NK-92 treated with Interleukin-12 subunit alpha and Interleukin-12 subunit beta, amount 100 ng/mL, for 24 hours (cell line): ENCODE results near the gene MGME1.
"Not testable (repeated sequence)": the region's sequence is repeated elsewhere in the genome, so short reads cannot be mapped to it uniquely, and the experiment has no call there.

Experiments
- DNase-seq: peaks from one replicate; lab custom pipeline; 2025; lab: John Stamatoyannopoulos, UW

Gene MGME1

GRCh38 chr20:18020931-18021330 is 52.1 kb downstream of the MGME1 start:
- no peak for DNase-seq

GRCh38 chr20:18024606-18025127 is 55.8 kb downstream of the MGME1 start:
- DNase-seq, result no peak

DNA sequence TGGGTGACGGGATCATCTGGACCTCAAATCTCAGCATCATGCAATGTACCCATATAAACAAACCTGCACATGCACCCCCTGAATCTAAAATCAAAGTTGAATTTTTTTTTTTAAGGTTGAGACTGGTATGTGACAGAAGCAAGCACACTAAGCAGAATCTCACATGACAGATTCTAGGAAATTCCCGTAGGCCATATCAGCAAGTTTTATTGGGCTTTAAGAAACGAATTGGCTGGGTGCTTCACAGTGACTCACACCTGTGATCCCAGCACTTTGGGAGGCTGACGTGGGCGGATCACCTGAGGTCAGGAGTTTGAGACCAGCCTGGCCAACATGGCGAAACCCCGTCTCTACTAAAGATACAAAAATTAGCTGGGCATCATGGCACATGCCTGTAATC is 58.2 kb downstream of the MGME1 start:
- not testable (repeated sequence) for DNase-seq

GRCh38 chr20:18030020-18030419 is 61.2 kb downstream of the MGME1 start:
- DNase-seq, result no peak

- no peak for DNase-seq
Observed at GRCh38 chr20:18031050-18031449, 62.2 kb downstream of the MGME1 start.

DNA sequence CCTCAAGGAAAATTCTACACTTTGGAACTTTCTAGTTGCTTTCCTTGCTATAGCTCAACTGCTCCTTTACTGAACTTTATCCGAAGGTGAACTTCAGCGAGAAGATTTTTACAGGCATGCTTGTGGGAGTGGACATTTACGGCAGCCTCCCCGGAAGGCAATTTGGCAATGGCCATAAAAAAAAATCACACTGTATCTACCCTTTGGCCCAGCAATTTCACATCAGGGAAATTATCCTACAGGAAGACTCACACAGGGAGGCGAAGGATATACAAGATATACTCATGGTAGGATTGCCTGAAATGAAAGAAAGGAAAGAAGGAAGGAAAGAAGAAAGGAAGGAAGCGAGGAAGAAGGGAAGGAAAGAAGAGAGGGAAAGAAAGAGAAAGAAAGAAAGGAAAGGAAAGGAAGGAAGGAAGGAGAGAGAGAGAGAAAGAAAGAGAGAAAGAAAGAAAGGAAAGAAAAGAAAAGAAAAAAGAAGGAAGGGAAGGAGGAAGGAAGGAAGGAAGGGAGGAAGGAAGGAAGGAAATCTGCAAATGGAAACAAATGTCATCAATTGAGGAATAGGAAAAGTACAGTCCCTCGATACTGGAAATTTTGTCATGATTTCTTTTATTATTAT is 63.2 kb downstream of the MGME1 start:
- DNase-seq, result no peak

DNA sequence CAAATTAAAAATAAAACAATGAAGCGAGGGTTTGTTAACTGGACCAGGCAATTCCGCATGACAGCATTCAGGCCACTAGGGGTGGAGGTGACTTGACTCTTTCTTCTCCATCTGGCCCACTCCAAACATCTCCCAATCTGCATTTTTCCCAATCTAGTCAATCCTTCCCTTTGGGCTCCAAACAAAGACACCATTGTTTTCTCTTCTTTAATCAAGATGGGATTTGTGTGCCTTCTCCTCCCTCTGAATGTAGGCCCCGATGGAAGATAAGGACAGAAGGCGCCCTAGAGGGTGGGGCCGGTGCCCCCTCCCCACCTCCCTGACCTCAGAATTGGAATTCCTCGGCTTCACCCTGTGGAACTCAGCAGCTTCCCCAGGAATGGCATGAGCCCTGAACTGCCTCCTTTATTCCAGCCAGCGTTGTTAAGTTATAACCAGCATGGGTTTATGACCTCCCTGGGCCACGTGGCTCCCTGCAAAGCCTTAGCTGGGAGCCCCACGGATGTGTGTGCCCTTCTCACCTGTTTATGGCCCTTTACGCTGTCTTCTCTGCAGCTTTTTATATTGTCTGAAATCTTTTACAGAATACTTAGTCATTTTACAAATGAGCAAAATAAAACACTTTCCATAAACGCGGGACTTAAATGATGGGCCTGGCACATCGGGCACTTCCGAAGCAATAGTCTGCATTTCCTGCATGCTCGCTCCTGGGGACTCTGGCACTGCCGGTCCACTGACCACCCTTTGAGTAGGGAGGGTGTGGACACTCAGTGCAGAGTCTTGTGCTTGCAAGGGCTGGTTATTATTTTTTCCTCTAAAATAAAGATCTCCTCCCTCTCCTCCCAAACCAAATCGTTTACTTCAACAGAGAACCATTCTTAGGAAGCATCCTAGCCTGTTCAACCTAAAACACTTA is 64.4 kb downstream of the MGME1 start:
- DNase-seq, result no peak

DNA sequence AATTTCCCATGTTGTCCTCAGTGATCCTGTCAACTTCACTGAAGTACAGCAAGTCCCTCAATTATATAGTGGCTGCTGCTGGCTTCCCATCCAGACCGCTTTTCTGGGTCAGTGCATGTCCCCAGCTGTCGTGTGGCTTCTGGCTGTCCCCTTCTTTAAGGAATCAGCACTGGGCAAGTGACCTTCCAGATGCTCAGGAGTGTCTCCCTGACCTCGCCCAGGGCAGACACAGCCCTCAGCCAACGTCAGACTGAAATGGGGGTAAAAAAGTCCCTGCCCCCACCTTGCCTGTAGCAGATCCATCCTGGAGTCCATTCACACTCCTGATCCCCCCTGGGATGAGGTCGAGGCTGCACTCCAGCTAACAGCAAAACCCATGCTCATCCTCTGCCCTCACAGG is 65.2 kb downstream of the MGME1 start:
- DNase-seq, result no peak

- no peak for DNase-seq
Observed at GRCh38 chr20:18039063-18039462, 70.2 kb downstream of the MGME1 start.
